Measurements from ENCODE around the gene SRRM4. TPM values are rescaled to one million over a fixed set of nuclear protein-coding genes. Genes with fewer than 3 reads are reported as not detected.

The SRRM4 gene
- total RNA-seq, 1 donor from 2014 or later: 1.4 TPM

GRCh38 chr12:119115296-119115905 lies 134.1 kb downstream of the SRRM4 start:
- no peak overlapping the region for H3K27ac Mint-ChIP-seq
- H3K4me3 Mint-ChIP-seq: no peak overlapping the region
- peaks cover 8% of the 10 kb centered on the region for H3K27me3 Mint-ChIP-seq
- no peaks in the 10 kb centered on the region for H3K4me1 Mint-ChIP-seq (ENCODE audit: unreplicated experiment)
- no peak for DNase-seq (ENCODE audit: extremely low spot score, unreplicated experiment)
- TF ChIP-seq, protein P1, sequence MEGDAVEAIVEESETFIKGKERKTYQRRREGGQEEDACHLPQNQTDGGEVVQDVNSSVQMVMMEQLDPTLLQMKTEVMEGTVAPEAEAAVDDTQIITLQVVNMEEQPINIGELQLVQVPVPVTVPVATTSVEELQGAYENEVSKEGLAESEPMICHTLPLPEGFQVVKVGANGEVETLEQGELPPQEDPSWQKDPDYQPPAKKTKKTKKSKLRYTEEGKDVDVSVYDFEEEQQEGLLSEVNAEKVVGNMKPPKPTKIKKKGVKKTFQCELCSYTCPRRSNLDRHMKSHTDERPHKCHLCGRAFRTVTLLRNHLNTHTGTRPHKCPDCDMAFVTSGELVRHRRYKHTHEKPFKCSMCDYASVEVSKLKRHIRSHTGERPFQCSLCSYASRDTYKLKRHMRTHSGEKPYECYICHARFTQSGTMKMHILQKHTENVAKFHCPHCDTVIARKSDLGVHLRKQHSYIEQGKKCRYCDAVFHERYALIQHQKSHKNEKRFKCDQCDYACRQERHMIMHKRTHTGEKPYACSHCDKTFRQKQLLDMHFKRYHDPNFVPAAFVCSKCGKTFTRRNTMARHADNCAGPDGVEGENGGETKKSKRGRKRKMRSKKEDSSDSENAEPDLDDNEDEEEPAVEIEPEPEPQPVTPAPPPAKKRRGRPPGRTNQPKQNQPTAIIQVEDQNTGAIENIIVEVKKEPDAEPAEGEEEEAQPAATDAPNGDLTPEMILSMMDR (conservative IDR thresholded peaks at IDR 0.05): peak; percentile 95
- H3K9me3 Mint-ChIP-seq: peaks cover 5% of the 10 kb centered on the region
- peaks cover 4% of the 10 kb centered on the region for H3K36me3 Mint-ChIP-seq

GRCh38 chr12:119117936-119118335 lies 136.6 kb downstream of the SRRM4 start:
- no peak overlapping the region for H3K4me3 Mint-ChIP-seq
- peaks cover 4% of the 10 kb centered on the region for H3K27me3 Mint-ChIP-seq
- H3K27ac Mint-ChIP-seq: no peak overlapping the region
- DNase-seq (ENCODE audit: extremely low spot score, unreplicated experiment): no peak
- H3K36me3 Mint-ChIP-seq: no peaks in the 10 kb centered on the region
- TF ChIP-seq, protein P1 (conservative IDR thresholded peaks at IDR 0.05): no peak
- no peaks in the 10 kb centered on the region for H3K9me3 Mint-ChIP-seq
- no peaks in the 10 kb centered on the region for H3K4me1 Mint-ChIP-seq (ENCODE audit: unreplicated experiment)

DNA sequence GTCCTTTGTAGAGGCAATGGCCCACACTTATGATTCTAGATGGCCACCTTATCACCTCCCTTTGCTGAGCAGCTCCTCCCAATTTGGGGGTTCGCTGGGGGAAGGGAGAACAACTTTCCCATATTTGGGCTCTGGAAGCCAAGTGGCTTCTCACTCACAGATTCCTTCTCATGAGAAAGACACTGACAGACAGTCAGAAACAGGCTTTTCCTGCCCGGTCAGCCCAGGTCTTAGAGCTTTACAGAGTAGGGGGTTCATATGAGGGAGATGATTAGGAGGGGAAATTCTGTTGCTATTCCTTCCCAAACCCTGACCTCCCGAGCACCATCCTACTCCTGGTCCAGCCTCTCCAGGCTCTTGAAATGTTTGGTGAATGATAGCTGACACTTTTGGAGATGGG lies 137.3 kb downstream of the SRRM4 start:
- peaks cover 4% of the 10 kb centered on the region for H3K27me3 Mint-ChIP-seq
- no peak overlapping the region for H3K4me3 Mint-ChIP-seq
- TF ChIP-seq, protein P1 (conservative IDR thresholded peaks at IDR 0.05): no peak
- H3K36me3 Mint-ChIP-seq: no peaks in the 10 kb centered on the region
- no peaks in the 10 kb centered on the region for H3K4me1 Mint-ChIP-seq (ENCODE audit: unreplicated experiment)
- peak overlapping the region; percentile 63 for H3K27ac Mint-ChIP-seq
- no peaks in the 10 kb centered on the region for H3K9me3 Mint-ChIP-seq
- DNase-seq (ENCODE audit: extremely low spot score, unreplicated experiment): no peak

GRCh38 chr12:119122047-119122446 lies 140.7 kb downstream of the SRRM4 start:
- Mint-ChIP-seq H3K27ac (no peak overlapping the region), H3K27me3 (peaks cover 4% of the 10 kb centered on the region), H3K36me3 (no peaks in the 10 kb centered on the region), H3K4me1 (ENCODE audit: unreplicated experiment) (no peaks in the 10 kb centered on the region), H3K4me3 (no peak overlapping the region), H3K9me3 (no peaks in the 10 kb centered on the region)
- TF ChIP-seq, protein P1 (conservative IDR thresholded peaks at IDR 0.05): no peak
- DNase-seq (ENCODE audit: extremely low spot score, unreplicated experiment): no peak

DNA sequence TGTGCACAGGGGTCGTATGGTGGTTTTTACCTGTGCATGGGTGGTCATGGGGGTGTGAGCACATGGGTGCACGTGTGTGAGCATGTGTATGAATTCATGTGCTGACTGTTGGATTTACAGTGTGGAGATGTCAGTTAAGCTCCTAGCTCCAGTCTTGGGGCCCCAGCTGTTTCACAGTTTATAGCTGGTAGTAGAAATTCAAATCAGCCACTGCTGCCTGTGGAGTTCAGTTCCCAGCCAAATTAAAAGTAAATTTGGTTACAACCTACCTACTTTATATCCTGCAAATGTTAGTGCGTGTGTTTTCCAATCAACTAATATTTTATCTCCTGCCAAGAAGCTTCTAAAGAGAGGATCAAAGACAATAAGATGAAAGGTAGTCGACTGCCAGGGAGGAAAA lies 141.4 kb downstream of the SRRM4 start:
- no peaks in the 10 kb centered on the region for H3K9me3 Mint-ChIP-seq
- H3K36me3 Mint-ChIP-seq: no peaks in the 10 kb centered on the region
- no peak overlapping the region for H3K27ac Mint-ChIP-seq
- DNase-seq (ENCODE audit: extremely low spot score, unreplicated experiment): no peak
- no peak overlapping the region for H3K4me3 Mint-ChIP-seq
- H3K27me3 Mint-ChIP-seq: peaks cover 4% of the 10 kb centered on the region
- TF ChIP-seq, protein P1 (conservative IDR thresholded peaks at IDR 0.05): no peak
- H3K4me1 Mint-ChIP-seq (ENCODE audit: unreplicated experiment): no peaks in the 10 kb centered on the region

Data from type B pancreatic cell (in vitro differentiated cells).